H1 (cell line): Measurements from ENCODE around the gene BIVM. TPM values are rescaled to one million over a fixed set of nuclear protein-coding genes. Genes with fewer than 3 reads are reported as not detected.

Experiments
- BACH1 ChIP-seq: IDR thresholded peaks from 2 replicates; pipeline ENCODE4 v1.6.1; 2012; ENCODE audit warnings: low read length, improper control_type of control experiment
- BCL11A ChIP-seq, 2 experiments: IDR thresholded peaks; one replicate each; pipeline ENCODE4 v1.6.1; 2011; ENCODE audit warnings: low read depth in 2 of 2, low read length in 2 of 2, mild to moderate bottlenecking in 2 of 2
- CBX8 ChIP-seq: fragments of 300-800, 300-1000 bp; sonication (generic); IDR thresholded peaks from 2 replicates; pipeline ENCODE4 v1.7.1; 2016; ENCODE audit warnings: low read depth, low read length, borderline replicate concordance
- EGR1 ChIP-seq: IDR thresholded peaks from 2 replicates; pipeline ENCODE4 v1.6.1; 2011; ENCODE audit warnings: low read depth, low read length, borderline replicate concordance
- GABPA ChIP-seq: IDR thresholded peaks from 2 replicates; pipeline ENCODE4 v1.6.1; 2011; ENCODE audit warnings: mild to moderate bottlenecking, low read length, moderate library complexity, borderline replicate concordance; ENCODE audit not compliant: insufficient read depth
- MAFK ChIP-seq: IDR thresholded peaks from 2 replicates; pipeline ENCODE4 v1.6.1; 2012; ENCODE audit warnings: low read depth, mild to moderate bottlenecking, improper control_type of control experiment, low read length
- polyA plus RNA-seq, 7 experiments: library from polyadenylated mRNA; depleted of rRNA in 3 of 7; stranded (reverse) in 5 of 7; unstranded in 2 of 7; fragments of >200 nt in 5 of 7; fragments of 200-250 nt in 2 of 7; gene quantifications; 1 replicate in 5 of 7; 2 replicates in 1 of 7; 4 replicates in 1 of 7; pipeline versions ENCODE4 v1.2.1 to v1.2.3, GENCODE V29; 2011 to 2013; ENCODE audit warnings: missing spikeins in 2 of 7, mixed read lengths in 2 of 7
- total RNA-seq: library from RNA; stranded (reverse); fragmentation: NEBNext Ultra II Directional; extraction: Animal tissue kit (Norgen Biotek cat#: 25700); gene quantifications from 2 replicates; pipeline ENCODE4 v1.2.1, GENCODE V29; 2021
- TF ChIP-seq, protein P1 (sequence below): fragments of 300-600 bp; sonication (generic); IDR thresholded peaks from 2 replicates; pipeline ENCODE4 v1.7.1; 2012; ENCODE audit warnings: low read length, moderate library complexity, mild to moderate bottlenecking, inconsistent platforms; ENCODE audit not compliant: insufficient replicate concordance
- TF ChIP-seq, protein P2 (sequence below): IDR thresholded peaks from 2 replicates; pipeline ENCODE4 v1.6.1; 2011; ENCODE audit warnings: low read depth, mild to moderate bottlenecking, low read length; ENCODE audit not compliant: insufficient read depth

The BIVM gene
- total and polyA plus RNA-seq, 2 of the 8 experiments (the other 6 are each of a cell fraction or from before 2014, with no cell fraction given): 1.8 to 5.5 TPM

DNA sequence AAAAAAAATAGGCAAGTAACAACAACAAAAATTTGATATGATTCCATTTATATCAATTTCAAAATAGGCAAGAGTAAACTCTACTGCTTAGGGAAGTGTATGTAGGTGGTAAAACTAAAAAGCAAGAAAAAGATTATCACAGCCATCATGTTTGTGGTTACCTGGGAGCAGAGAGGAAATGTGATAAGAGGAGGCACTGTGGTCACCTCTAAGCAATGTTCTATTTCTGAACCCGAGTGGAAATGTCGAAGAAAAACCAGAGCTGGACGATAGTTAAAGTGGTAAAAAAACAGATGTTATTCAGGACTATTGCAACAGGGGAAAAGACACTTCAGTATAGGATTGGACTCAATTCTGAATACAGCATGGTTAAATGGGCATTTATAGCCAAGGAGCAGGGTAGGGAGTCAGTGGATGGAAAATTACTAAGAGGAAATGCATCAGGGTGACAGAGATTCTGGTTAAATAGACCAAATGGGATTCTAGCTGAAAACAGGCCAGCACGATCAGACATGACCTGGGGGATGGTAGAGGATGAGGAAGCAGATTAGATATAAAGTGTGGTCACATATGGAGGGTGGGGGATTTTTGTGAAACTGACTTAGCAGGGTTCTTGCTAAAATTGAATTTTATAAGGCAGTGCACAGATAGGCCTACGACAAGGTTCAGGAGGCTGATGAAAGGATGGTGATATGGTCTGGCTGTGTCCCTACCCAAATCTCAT, 19.3 kb upstream of the BIVM start (continued):
- TF ChIP-seq, protein P1, sequence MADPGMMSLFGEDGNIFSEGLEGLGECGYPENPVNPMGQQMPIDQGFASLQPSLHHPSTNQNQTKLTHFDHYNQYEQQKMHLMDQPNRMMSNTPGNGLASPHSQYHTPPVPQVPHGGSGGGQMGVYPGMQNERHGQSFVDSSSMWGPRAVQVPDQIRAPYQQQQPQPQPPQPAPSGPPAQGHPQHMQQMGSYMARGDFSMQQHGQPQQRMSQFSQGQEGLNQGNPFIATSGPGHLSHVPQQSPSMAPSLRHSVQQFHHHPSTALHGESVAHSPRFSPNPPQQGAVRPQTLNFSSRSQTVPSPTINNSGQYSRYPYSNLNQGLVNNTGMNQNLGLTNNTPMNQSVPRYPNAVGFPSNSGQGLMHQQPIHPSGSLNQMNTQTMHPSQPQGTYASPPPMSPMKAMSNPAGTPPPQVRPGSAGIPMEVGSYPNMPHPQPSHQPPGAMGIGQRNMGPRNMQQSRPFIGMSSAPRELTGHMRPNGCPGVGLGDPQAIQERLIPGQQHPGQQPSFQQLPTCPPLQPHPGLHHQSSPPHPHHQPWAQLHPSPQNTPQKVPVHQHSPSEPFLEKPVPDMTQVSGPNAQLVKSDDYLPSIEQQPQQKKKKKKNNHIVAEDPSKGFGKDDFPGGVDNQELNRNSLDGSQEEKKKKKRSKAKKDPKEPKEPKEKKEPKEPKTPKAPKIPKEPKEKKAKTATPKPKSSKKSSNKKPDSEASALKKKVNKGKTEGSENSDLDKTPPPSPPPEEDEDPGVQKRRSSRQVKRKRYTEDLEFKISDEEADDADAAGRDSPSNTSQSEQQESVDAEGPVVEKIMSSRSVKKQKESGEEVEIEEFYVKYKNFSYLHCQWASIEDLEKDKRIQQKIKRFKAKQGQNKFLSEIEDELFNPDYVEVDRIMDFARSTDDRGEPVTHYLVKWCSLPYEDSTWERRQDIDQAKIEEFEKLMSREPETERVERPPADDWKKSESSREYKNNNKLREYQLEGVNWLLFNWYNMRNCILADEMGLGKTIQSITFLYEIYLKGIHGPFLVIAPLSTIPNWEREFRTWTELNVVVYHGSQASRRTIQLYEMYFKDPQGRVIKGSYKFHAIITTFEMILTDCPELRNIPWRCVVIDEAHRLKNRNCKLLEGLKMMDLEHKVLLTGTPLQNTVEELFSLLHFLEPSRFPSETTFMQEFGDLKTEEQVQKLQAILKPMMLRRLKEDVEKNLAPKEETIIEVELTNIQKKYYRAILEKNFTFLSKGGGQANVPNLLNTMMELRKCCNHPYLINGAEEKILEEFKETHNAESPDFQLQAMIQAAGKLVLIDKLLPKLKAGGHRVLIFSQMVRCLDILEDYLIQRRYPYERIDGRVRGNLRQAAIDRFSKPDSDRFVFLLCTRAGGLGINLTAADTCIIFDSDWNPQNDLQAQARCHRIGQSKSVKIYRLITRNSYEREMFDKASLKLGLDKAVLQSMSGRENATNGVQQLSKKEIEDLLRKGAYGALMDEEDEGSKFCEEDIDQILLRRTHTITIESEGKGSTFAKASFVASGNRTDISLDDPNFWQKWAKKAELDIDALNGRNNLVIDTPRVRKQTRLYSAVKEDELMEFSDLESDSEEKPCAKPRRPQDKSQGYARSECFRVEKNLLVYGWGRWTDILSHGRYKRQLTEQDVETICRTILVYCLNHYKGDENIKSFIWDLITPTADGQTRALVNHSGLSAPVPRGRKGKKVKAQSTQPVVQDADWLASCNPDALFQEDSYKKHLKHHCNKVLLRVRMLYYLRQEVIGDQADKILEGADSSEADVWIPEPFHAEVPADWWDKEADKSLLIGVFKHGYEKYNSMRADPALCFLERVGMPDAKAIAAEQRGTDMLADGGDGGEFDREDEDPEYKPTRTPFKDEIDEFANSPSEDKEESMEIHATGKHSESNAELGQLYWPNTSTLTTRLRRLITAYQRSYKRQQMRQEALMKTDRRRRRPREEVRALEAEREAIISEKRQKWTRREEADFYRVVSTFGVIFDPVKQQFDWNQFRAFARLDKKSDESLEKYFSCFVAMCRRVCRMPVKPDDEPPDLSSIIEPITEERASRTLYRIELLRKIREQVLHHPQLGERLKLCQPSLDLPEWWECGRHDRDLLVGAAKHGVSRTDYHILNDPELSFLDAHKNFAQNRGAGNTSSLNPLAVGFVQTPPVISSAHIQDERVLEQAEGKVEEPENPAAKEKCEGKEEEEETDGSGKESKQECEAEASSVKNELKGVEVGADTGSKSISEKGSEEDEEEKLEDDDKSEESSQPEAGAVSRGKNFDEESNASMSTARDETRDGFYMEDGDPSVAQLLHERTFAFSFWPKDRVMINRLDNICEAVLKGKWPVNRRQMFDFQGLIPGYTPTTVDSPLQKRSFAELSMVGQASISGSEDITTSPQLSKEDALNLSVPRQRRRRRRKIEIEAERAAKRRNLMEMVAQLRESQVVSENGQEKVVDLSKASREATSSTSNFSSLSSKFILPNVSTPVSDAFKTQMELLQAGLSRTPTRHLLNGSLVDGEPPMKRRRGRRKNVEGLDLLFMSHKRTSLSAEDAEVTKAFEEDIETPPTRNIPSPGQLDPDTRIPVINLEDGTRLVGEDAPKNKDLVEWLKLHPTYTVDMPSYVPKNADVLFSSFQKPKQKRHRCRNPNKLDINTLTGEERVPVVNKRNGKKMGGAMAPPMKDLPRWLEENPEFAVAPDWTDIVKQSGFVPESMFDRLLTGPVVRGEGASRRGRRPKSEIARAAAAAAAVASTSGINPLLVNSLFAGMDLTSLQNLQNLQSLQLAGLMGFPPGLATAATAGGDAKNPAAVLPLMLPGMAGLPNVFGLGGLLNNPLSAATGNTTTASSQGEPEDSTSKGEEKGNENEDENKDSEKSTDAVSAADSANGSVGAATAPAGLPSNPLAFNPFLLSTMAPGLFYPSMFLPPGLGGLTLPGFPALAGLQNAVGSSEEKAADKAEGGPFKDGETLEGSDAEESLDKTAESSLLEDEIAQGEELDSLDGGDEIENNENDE: no peak
- no peak for TF ChIP-seq CBX8
- no peak for TF ChIP-seq GABPA
- no peak for TF ChIP-seq MAFK
- TF ChIP-seq, protein P2, sequence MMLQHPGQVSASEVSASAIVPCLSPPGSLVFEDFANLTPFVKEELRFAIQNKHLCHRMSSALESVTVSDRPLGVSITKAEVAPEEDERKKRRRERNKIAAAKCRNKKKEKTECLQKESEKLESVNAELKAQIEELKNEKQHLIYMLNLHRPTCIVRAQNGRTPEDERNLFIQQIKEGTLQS: no peak
- no peak for TF ChIP-seq BACH1
- TF ChIP-seq EGR1: no peak
- no peak for TF ChIP-seq BCL11A (IDR thresholded peaks at IDR 0.05; ENCODE audit: low read depth in 2 of 2, low read length in 2 of 2)
